Glomerular visceral epithelial cell (primary cell): ENCODE data around the gene EEF1AKMT1.
"Not testable (repeated sequence)": the region's sequence is repeated elsewhere in the genome, so short reads cannot be mapped to it uniquely, and the experiment has no call there.

Source experiments
- DNase-seq: peaks from one replicate; pipeline ENCODE4 v3.0.0-alpha.2; 2016; ENCODE audit errors: extremely low spot score

The EEF1AKMT1 gene

DNA sequence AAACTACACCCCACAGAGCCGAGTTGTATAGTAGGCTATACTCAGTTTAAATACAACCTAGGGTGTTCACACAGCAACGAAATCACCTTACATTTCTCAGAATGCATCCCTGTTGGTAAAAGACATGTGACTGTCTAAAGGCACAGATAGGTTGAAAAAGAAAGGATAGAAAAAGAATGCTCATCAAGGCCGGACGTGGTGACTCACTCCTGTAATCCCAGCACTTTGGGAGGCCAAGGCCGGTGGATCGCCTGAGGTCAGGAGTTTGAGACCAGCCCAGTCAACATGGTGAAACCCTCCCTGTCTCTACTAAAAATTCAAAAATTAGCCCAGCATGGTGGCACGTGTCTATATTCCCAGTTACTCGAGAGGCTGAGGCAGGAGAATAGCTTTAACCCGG, 74.0 kb downstream of the EEF1AKMT1 start:
- DNase-seq, result no peak

DNA sequence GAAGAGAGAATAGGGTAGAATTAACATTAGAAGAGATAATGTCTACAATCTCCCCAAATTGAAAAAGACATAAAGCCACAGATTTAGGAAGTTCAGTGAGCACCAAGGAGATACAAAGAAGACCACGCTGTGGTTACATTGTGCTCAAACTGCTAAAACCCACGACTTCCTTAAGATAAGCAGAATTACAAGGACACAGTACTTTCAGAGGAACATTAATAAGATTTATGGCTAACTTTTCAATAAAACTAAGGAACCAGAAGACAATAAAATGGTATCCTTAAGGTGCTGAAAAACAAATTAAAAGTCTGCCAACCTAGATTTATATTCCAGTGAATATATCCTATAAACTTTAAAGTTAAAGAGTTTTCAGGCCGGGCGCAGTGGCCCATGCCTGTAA, 77.7 kb downstream of the EEF1AKMT1 start:
- no peak for DNase-seq

DNA sequence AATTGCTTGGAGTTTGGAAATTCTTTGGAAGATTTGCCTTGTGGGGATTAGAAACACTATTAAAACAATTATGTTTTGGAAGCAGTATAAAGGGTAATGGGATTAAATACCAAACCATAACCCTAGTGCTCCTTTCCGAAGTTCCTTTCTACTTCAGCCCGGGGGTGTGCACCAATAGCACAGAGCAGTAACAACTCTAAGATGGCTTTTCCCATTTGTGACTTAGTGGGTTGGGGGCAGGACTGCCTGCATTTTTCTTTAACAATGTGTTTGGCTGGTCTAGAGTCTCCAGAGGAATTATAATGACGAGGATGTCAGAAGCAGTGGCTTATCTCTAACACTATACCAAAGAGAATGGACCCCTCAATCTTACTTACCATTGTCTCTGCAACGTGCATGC, 82.1 kb downstream of the EEF1AKMT1 start:
- no peak for DNase-seq

DNA sequence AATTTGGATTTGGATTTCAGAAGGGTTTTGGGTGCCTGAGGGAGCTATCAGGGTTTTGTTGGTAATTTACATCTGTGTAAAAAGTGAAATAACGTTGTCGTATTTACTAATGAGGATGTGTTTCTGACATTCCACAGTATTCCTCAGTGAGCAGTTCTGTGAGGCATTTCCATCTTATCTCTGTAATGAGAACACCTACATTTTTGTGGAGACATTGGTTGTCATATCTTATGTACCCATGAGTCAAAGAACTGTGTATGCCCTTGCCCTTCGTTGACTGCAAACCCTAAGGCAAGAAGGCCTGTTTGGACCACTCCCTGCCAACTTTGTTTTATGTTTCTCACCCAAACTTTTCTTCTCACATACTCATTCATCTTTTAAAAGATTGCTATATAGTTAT, 84.5 kb downstream of the EEF1AKMT1 start:
- DNase-seq, result no peak

DNA sequence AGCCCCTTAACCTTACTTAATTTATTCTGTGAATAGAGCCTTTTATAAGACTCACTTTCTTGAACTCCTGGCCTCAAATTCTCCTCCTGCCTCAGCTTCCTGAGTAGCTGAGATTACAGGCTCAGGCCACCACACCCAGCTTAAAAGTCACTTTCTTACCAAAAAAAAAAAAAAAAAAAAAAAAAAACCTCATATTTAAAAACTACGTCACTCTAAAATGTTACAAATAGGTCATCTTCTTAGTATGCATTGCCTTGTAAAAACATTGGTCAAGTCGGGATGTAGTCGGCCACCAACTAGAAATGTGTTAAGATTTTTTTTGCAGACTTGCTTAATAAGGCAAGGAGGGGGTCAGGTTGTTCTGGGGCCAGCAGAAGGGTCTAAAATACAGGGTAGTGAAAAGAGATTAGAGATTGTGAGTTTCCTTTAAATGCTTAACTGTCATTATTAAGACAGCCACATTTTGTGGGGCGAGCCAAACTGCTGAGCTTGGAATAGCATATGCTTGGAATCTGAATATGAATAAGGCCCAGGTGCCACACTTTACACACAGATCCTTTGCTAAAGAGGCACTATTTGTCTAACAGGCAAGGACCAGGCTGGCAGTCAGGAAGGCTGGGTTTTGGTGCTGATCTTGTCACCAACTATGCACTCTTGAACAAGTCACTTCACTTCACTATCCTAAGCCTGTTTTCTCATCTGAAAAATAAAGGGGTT, 86.7 kb downstream of the EEF1AKMT1 start:
- DNase-seq, result no peak

DNA sequence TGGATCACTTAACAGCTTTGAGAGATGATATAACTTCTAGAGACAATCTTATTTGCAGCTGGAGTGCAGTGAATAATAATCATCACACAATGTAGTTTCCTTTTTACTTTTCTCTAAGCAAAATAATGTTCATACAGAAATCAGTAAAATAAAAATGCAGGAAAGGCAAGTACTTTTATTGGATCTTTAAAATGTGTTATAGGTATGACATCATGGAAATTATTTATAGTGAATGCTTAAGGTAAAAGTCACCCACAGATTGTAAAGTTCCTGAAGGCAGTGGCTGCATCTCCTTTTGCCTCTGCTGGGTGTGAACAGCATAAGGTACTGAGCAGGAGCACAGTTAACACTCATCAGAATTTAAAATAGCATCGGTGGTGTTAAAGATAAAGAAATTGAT, 87.6 kb downstream of the EEF1AKMT1 start:
- DNase-seq, result no peak

DNA sequence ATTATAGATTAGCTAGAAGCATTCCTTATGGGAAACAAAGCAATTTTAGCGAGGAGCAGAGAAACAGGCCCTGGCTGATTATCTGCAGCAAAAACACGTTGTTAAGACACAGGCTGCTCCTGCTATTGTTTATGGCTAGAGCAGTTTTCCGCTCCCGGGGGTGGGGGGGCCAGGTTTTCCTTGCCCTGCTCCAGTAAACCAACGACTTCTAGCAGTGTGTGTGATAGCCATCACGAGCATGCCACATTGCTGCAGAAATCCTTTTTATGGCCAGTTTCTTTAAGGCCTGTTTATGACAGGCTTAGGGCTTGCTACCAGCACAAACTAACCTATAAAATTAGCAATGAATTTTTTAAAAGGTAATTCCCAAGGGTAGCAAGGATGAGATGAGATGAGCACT, 88.7 kb downstream of the EEF1AKMT1 start:
- no peak for DNase-seq

DNA sequence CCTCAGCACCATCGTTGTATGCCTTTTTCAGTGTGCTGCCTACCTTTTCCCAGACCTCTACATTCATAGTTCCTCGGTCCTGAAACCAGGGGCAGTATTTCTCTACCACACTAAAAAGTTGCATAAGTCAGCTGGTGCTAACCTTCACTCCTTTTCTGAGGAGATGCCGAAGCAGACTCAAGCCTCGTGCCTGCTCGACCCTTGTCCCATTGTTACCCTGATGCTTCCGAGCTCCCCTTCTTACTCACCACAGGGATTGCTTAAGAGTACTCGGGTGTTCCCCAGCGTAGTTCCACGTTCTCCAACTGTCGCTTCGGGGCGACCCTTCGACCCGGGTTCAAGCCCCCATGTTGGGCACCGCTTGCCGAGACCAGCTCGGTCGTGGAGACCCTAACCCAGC, 89.2 kb downstream of the EEF1AKMT1 start:
- no peak for DNase-seq

DNA sequence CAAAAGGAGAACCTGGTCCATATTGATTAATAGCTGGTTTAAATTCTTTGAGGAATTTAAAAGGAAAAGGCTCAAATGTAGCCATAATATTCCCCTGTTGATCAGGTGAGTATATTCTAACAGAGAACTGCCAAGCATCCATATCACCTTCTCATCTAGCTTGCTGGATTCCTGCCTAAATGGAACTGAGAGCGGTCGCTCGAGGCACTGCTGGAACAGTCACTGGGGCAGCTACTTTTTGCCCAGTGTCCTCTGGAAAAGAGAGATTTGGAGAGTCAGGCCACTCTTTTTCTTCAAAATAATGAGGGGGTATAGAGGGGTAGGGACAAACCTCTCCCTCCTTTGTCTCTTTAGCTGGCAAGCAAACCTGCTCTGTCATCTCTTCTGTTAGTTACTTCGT, 89.7 kb downstream of the EEF1AKMT1 start:
- no peak for DNase-seq

DNA sequence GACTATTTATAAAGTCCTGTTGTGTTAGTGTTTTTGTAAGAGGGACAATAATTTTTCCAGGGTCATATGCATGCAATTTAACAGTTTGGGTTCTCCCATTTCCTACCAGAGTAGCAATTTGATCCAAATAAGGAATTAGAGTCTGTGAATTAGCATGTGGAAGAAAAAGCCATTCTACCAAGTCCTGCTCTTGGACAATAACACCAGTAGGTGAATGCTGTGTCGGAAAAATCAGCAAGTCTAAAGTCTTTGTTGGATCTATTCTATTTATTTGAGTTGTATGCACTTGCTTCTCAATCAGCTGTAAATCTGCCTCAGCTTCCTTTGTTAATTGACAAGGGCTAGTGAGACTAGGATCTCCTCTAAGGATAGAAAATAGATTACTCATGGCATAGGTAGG, 91.7 kb downstream of the EEF1AKMT1 start:
- DNase-seq, result no peak

DNA sequence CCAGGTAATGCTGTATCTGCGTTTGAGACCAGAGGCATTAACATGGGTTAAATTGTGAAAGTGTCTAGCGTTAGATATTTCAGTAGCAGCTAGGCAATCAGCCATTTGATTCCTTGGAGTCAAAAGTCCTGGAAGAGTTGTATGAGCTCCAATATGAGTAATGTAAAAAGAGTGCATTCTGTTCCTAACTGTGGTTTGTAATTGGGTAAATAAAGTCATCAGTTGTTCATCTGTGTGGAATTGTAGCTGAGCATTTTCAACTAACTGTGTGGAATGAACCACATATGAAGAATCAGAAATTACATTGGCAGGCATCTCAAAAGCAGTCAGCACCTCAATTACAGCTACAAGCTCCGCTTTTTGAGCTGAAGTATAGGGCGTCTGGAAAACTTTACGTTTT, 92.3 kb downstream of the EEF1AKMT1 start:
- not testable (repeated sequence) for DNase-seq

DNA sequence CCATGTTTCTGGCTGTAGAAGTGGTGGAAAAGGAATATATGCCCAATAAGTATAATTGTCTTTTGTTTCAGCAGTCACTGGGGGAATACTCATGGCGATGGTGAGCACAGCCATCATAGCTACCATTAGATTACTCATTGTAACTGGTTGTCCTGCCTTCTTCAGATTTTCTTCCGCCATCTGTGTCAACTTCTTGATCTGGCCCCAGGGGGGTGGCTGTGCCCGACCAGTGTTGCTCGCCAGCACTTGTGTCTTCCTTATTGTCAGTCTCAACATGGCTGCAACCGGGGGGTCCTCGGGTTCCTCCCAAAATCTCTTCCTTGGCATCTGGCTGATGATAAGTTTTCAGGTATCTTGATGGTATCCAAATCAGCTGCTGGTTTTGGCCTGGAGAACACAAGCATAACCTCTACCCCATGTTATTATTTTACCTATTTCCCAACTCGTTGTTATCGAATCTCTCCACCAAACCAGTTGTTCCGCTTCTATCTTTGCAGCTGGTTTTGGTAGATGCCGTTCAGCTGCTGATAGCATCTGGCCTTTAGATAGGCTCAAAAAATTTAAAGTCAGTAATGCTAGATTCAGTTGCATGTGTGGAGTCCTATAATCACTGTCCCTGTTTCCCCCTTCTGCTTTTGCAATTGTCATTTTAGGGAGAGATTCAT, 93.2 kb downstream of the EEF1AKMT1 start:
- DNase-seq, result no peak

DNA sequence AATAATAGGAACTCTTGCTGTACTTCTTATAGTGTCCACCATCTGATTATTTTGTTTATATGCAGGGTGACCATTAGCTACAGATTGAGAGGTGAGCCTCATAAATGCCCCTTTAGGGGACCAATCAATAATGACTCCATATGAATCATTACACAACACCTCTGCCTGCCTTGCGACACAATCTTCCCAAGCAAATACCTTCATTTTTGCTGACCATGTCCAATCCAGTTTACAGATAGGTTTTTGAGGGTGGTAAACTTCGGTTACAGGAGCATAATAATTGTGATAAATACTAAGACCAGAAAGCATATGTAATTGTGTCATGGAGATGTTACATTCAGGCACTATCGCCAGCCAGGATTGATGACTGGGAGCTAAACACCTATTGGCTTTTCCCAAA, 93.9 kb downstream of the EEF1AKMT1 start:
- DNase-seq, result no peak
